Measurements from ENCODE around the gene ADAM12.

- TF ChIP-seq FOXM1 (IDR thresholded peaks at IDR 0.05; ENCODE audit: borderline replicate concordance, low read depth), result no peak
- no peak for TF ChIP-seq EP300 (IDR thresholded peaks at IDR 0.05; ENCODE audit: borderline replicate concordance)
- TF ChIP-seq MAX (IDR thresholded peaks at IDR 0.05), result no peak
- TF ChIP-seq TCF12 (IDR thresholded peaks at IDR 0.05; ENCODE audit: low read depth), result no peak
- TF ChIP-seq TAF1 (IDR thresholded peaks at IDR 0.05; ENCODE audit: low read depth), result no peak
- no peak for TF ChIP-seq USF1 (IDR thresholded peaks at IDR 0.05)
- no peak for TF ChIP-seq CEBPB (IDR thresholded peaks at IDR 0.05)
- TF ChIP-seq CREB1 (IDR thresholded peaks at IDR 0.05; ENCODE audit: low read depth), result no peak
Observed at GRCh38 chr10:126109893-126110292, 278.4 kb downstream of the ADAM12 start.
